Activated CD4-positive, alpha-beta T cell treated with anti-CD3 and anti-CD28 coated beads, Interleukin-2, amount 10 ng/mL, durations not matched to agents 24 days and 14 days (primary cell): Measurements from ENCODE around the gene TMEM187. TPM values are rescaled to one million over a fixed set of nuclear protein-coding genes. Genes with fewer than 3 reads are reported as not detected.

ENCODE experiments used
- DNase-seq: peaks from one replicate; pipeline ENCODE4 v3.0.0; 2022
- H3K27ac Mint-ChIP-seq: one replicate; pipeline ENCODE4 v1.8.0; 2022; ENCODE audit warnings: mild to moderate bottlenecking, mixed read lengths
- H3K27me3 Mint-ChIP-seq: one replicate; pipeline ENCODE4 v1.8.0; 2022; ENCODE audit warnings: mixed read lengths
- H3K36me3 Mint-ChIP-seq: one replicate; pipeline ENCODE4 v1.8.0; 2022; ENCODE audit warnings: low read depth, mild to moderate bottlenecking, mixed read lengths
- H3K4me1 Mint-ChIP-seq: one replicate; pipeline ENCODE4 v1.8.0; 2021; ENCODE audit warnings: mixed read lengths
- H3K4me3 Mint-ChIP-seq: one replicate; pipeline ENCODE4 v1.8.0; 2022; ENCODE audit warnings: mild to moderate bottlenecking, moderate library complexity, mixed read lengths
- H3K9me3 Mint-ChIP-seq: one replicate; pipeline ENCODE4 v1.8.0; 2021; ENCODE audit warnings: mixed read lengths
- intact Hi-C: fragments of 100-400 bp; cut with micrococcal nuclease; formaldehyde crosslinking; loops from one replicate; pipeline ENCODE4 v1.15.1; 2023
- total RNA-seq: library from RNA; stranded (reverse); gene quantifications from 2 replicates; pipeline ENCODE4 v1.2.3, GENCODE V29; 2022

TMEM187 gene
- total RNA-seq, 1 donor from 2014 or later = 3.8 TPM

GRCh38 chrX:153954558-153955227 is 17.9 kb upstream of the TMEM187 start:
- no peaks in the 10 kb centered on the region for H3K9me3 Mint-ChIP-seq
- H3K27me3 Mint-ChIP-seq = no peaks in the 10 kb centered on the region
- H3K36me3 Mint-ChIP-seq = peaks cover 40% of the 10 kb centered on the region
- no peak for DNase-seq
- H3K27ac Mint-ChIP-seq = no peak overlapping the region
- no peak overlapping the region for H3K4me3 Mint-ChIP-seq
- intact Hi-C loops = no loop called here
- peaks cover 4% of the 10 kb centered on the region for H3K4me1 Mint-ChIP-seq

- no peak for DNase-seq
- Mint-ChIP-seq H3K4me3 (no peak overlapping the region), H3K4me1 (peaks cover 3% of the 10 kb centered on the region), H3K36me3 (peaks cover 40% of the 10 kb centered on the region), H3K9me3 (no peaks in the 10 kb centered on the region), H3K27me3 (no peaks in the 10 kb centered on the region), H3K27ac (peak overlapping the region; percentile 41)
- intact Hi-C loops = no loop called here
These were observed 17.3 kb upstream of the TMEM187 start for GRCh38 chrX:153955228-153955732.

GRCh38 chrX:153956044-153956907 is 16.3 kb upstream of the TMEM187 start:
- Mint-ChIP-seq H3K4me3 (no peak overlapping the region), H3K27ac (no peak overlapping the region), H3K9me3 (no peaks in the 10 kb centered on the region), H3K36me3 (peaks cover 41% of the 10 kb centered on the region), H3K27me3 (no peaks in the 10 kb centered on the region), H3K4me1 (no peaks in the 10 kb centered on the region)
- intact Hi-C loops = no loop called here
- DNase-seq = no peak

- H3K27ac Mint-ChIP-seq = no peak overlapping the region
- intact Hi-C loops = no loop called here
These were observed 15.3 kb upstream of the TMEM187 start for GRCh38 chrX:153957224-153957623.

GRCh38 chrX:153958605-153959004 is 13.9 kb upstream of the TMEM187 start:
- DNase-seq = no peak
- Mint-ChIP-seq H3K27me3 (no peaks in the 10 kb centered on the region), H3K27ac (no peak overlapping the region), H3K4me3 (no peak overlapping the region), H3K36me3 (peaks cover 40% of the 10 kb centered on the region), H3K9me3 (no peaks in the 10 kb centered on the region), H3K4me1 (no peaks in the 10 kb centered on the region)
- intact Hi-C loops = no loop called here

More at GRCh38 chrX:153957224-153957623, 15.3 kb upstream of the TMEM187 start:
- Mint-ChIP-seq H3K4me1 (no peaks in the 10 kb centered on the region), H3K4me3 (no peak overlapping the region), H3K9me3 (no peaks in the 10 kb centered on the region), H3K27me3 (no peaks in the 10 kb centered on the region), H3K36me3 (peaks cover 43% of the 10 kb centered on the region)
- no peak for DNase-seq

- Mint-ChIP-seq H3K27ac (no peak overlapping the region), H3K9me3 (no peaks in the 10 kb centered on the region), H3K36me3 (peaks cover 34% of the 10 kb centered on the region), H3K4me1 (no peaks in the 10 kb centered on the region), H3K4me3 (no peak overlapping the region), H3K27me3 (no peaks in the 10 kb centered on the region)
- intact Hi-C loops = no loop called here
- no peak for DNase-seq
These were observed 12.9 kb upstream of the TMEM187 start for GRCh38 chrX:153959649-153960048.

- Mint-ChIP-seq H3K27ac (no peak overlapping the region), H3K4me1 (no peaks in the 10 kb centered on the region), H3K36me3 (peaks cover 34% of the 10 kb centered on the region), H3K4me3 (no peak overlapping the region), H3K9me3 (no peaks in the 10 kb centered on the region), H3K27me3 (no peaks in the 10 kb centered on the region)
- intact Hi-C loops = no loop called here
- no peak for DNase-seq
These were observed 12.5 kb upstream of the TMEM187 start for GRCh38 chrX:153960077-153960476.

GRCh38 chrX:153960786-153961185 is 11.8 kb upstream of the TMEM187 start:
- Mint-ChIP-seq H3K27ac (no peak overlapping the region), H3K27me3 (no peaks in the 10 kb centered on the region), H3K36me3 (peaks cover 30% of the 10 kb centered on the region), H3K4me3 (no peak overlapping the region), H3K9me3 (no peaks in the 10 kb centered on the region), H3K4me1 (peaks cover 2% of the 10 kb centered on the region)
- no peak for DNase-seq
- intact Hi-C loops = no loop called here

GRCh38 chrX:153961292-153961691 is 11.3 kb upstream of the TMEM187 start:
- Mint-ChIP-seq H3K4me3 (no peak overlapping the region), H3K36me3 (peaks cover 29% of the 10 kb centered on the region), H3K9me3 (no peaks in the 10 kb centered on the region), H3K4me1 (peaks cover 3% of the 10 kb centered on the region), H3K27me3 (no peaks in the 10 kb centered on the region), H3K27ac (no peak overlapping the region)
- intact Hi-C loops = no loop called here
- DNase-seq = no peak

GRCh38 chrX:153963546-153963945 is 9.0 kb upstream of the TMEM187 start:
- DNase-seq = no peak
- H3K4me3 Mint-ChIP-seq = no peak overlapping the region
- peaks cover 20% of the 10 kb centered on the region for H3K4me1 Mint-ChIP-seq
- H3K9me3 Mint-ChIP-seq = no peaks in the 10 kb centered on the region
- no peaks in the 10 kb centered on the region for H3K27me3 Mint-ChIP-seq
- no peak overlapping the region for H3K27ac Mint-ChIP-seq
- intact Hi-C loops = no loop called here
- peaks cover 29% of the 10 kb centered on the region for H3K36me3 Mint-ChIP-seq

- intact Hi-C loops = no loop called here
These were observed 8.4 kb upstream of the TMEM187 start for GRCh38 chrX:153964105-153964504.

GRCh38 chrX:153965406-153965805 is 7.1 kb upstream of the TMEM187 start:
- Mint-ChIP-seq H3K27me3 (no peaks in the 10 kb centered on the region), H3K36me3 (peaks cover 29% of the 10 kb centered on the region), H3K27ac (peak overlapping the region; percentile 56), H3K9me3 (no peaks in the 10 kb centered on the region), H3K4me3 (no peak overlapping the region), H3K4me1 (peaks cover 22% of the 10 kb centered on the region)
- intact Hi-C loops = no loop called here
- DNase-seq = no peak

More at GRCh38 chrX:153964105-153964504, 8.4 kb upstream of the TMEM187 start:
- H3K27ac Mint-ChIP-seq = no peak overlapping the region
- H3K36me3 Mint-ChIP-seq = peaks cover 29% of the 10 kb centered on the region
- no peak for DNase-seq
- peaks cover 20% of the 10 kb centered on the region for H3K4me1 Mint-ChIP-seq
- no peaks in the 10 kb centered on the region for H3K27me3 Mint-ChIP-seq
- H3K9me3 Mint-ChIP-seq = no peaks in the 10 kb centered on the region
- no peak overlapping the region for H3K4me3 Mint-ChIP-seq

GRCh38 chrX:153966283-153966688 is 6.3 kb upstream of the TMEM187 start:
- Mint-ChIP-seq H3K9me3 (no peaks in the 10 kb centered on the region), H3K27ac (peak overlapping the region; percentile 91), H3K4me3 (peak overlapping the region; percentile 98), H3K4me1 (peaks cover 22% of the 10 kb centered on the region), H3K27me3 (no peaks in the 10 kb centered on the region), H3K36me3 (peaks cover 23% of the 10 kb centered on the region)
- DNase-seq = no peak
- intact Hi-C loops = no loop called here

- intact Hi-C loops = no loop called here
- peak; percentile 71 for DNase-seq
- H3K27ac Mint-ChIP-seq = peak overlapping the region; percentile 91
- no peaks in the 10 kb centered on the region for H3K27me3 Mint-ChIP-seq
- peaks cover 22% of the 10 kb centered on the region for H3K4me1 Mint-ChIP-seq
- peaks cover 21% of the 10 kb centered on the region for H3K36me3 Mint-ChIP-seq
- H3K9me3 Mint-ChIP-seq = no peaks in the 10 kb centered on the region
- H3K4me3 Mint-ChIP-seq = peak overlapping the region; percentile 98
These were observed 5.6 kb upstream of the TMEM187 start for GRCh38 chrX:153966841-153967535.
